A549 treated with AZD2906 at 1 μM for 4 hours (cell line): ENCODE data around the gene NRN1. TPM values are rescaled to one million over a fixed set of nuclear protein-coding genes. Genes with fewer than 3 reads are reported as not detected.

Experiments used
- total RNA-seq: library from RNA; stranded (reverse); fragments of 200-300 nt; extraction: Qiagen RNA extraction; gene quantifications from 5 replicates; pipeline ENCODE4 v1.2.3, GENCODE V29; 2022

Gene NRN1
- total RNA-seq = 0.58 to 0.81 TPM (median 0.74 TPM) in 5 replicates

GRCh38 chr6:6006428-6007365 is at the start of gene NRN1:
Gene NRN1 (minus strand): TSS chr6:6006925. CDS start chr6:6006749, 176 bp downstream.

